Stimulated activated CD4-positive, alpha-beta T cell treated with anti-CD3 and anti-CD28 coated beads, Interleukin-12 subunit alpha, Interleukin-12 subunit beta, amount 100 ng/mL, for 4 hours (primary cell): ENCODE measurements around the gene LRRC8A.
A peak's percentile ranks its signal among the peaks of the same experiment; 100 is the strongest.

Source experiments
- DNase-seq: peaks from one replicate; pipeline ENCODE4 v3.0.0-alpha.2; 2020

Gene LRRC8A

DNA sequence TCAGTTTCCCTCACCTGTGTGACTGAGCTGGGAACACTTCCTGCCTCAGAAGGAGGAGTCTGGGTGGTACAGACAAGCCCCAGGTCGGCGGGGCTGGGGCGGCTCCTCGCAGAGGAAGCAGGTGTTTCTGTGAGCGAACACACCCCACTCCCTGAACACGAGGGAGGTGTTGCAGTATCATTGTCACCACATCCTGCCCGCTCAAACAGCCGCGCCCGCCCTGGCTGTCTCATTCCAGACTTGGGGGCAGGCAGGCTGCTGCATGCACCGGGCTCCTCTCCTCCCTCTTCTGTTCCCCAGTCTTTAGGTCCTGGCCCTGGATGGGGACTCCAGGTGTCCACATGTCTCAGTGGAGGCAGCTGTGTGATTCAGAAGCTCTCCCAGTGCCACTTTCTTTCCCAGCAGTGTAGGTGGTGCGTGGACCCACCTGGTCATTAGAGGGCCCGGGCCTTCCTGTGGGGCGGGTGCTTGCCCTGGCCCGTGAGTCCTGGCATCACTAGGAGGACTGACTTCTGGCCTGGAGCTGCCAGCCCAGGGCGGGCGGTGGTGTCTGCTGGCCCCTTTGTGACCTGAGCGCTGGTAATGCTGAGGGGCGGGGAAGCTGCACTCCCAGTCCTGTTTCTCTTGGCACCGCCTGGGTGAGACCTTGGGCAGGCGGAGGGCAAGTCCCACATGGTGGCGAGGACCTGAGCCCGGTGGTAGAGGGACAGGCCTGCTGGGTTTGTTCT lies 20.6 kb downstream of the LRRC8A start:
- DNase-seq, result peak; percentile 79

DNA sequence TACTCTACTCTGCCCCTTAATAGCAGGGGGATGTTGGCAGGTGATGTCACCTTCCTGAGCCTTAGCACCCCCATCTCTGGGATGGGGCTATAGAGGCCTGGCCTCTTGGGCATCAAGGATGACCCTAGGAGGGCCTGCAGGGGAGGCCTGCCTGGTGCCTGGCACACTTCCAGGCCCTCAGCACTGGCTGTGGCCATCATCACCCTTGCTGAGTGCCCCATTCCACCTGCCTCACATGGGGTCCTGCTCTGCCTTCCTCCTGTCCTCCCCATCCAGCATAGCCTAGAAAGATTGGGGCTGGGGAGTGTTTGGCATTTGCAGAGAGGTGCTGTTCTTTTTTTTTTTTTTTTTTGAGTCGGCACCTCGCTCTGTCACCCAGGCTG lies 21.1 kb downstream of the LRRC8A start:
- no peak for DNase-seq

DNA sequence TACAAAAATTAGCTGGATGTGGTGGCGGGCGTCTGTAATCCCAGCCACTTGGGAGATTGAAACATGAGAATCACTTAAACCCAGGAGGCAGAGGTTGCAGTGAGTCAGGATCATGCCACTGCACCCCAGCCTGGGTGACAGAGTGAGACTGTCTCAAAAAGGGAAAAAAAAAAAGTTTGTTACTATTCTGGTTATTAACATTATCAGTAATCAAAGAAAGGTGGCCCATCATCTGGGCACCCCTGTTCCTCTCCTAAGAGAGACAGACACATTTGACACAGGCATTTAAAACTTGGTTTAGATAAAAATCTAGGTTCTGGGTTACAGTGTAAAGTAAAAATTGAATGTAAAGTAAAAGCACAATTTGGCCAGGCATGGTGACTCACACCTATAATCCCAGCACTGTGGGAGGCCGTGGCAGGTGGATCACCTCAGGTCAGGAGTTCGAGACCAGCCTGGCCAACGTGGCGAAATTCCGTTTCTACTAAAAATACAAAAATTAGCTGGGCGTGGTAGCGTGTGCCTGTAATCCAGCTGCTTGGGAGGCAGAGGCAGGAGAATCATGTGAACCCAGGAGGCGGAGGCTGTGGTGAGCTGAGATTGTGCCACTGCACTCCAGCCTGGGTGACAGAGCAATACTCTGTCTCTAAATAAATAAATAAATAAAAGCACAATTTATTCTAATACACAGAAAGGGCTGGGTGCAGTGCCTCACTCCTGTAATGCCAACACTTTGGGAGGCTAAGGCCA lies 22.1 kb downstream of the LRRC8A start:
- DNase-seq, result no peak

DNA sequence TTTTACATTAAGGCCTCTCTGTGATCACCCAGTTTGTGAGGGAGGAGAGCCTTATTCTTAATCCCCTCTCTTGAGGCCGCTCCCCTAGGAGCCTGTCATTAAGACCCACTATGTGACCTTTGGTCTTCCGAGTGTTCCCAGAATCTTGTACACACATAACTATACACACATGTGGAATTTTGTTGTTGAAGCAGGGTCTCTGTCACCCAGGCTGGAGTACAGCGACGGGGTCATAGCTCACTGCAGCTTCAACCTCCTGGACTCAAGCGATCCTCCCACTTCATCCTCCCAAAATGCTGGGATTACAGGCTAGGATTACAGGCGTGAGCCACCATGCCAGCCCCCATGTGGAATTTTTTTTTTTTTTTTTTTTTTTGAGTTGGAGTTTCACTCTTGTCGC lies 24.0 kb downstream of the LRRC8A start:
- no peak for DNase-seq

DNA sequence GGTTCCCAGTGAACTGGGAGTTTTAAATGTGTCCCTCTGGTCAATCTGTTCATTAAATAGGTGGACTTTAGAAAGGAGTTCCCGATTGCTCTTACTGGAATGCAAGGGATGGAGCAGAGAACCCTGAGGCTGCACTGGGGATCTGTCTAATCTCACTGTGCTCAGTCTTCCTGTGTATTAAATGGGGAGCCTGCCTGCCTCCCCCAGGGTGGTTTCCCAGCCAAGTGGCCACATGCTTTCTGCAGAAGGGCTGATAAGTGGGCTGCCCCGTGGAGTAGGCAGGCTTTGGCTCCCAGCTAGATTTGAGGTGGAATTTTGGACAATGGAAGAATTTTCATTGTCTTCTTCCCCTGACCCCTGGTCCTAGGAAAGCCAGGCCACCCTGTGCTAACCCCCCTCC lies 24.8 kb downstream of the LRRC8A start:
- DNase-seq, result no peak

DNA sequence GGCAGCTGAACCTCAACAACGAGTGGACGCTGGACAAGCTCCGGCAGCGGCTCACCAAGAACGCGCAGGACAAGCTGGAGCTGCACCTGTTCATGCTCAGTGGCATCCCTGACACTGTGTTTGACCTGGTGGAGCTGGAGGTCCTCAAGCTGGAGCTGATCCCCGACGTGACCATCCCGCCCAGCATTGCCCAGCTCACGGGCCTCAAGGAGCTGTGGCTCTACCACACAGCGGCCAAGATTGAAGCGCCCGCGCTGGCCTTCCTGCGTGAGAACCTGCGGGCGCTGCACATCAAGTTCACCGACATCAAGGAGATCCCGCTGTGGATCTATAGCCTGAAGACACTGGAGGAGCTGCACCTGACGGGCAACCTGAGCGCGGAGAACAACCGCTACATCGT lies 26.4 kb downstream of the LRRC8A start:
- DNase-seq, result no peak

DNA sequence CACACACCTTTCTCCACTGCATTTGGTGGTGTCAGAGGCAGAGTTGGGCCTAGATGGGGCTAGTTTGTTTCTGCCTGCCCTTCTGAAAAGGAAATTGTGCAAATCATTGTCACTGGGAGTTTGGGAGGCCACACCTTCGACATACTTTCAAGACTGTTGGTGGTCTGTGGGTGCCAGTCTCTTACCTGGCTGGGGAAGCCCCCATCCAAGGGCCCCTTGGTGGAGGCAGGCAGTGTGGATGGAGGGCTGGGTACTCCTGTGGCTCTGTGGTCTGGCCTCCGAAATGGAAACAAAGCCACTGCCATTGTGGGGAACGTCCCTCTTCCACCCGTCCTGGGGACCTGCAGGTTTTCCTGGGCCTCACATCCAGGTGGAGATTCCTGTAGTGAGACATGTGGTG lies 27.9 kb downstream of the LRRC8A start:
- DNase-seq, result no peak

DNA sequence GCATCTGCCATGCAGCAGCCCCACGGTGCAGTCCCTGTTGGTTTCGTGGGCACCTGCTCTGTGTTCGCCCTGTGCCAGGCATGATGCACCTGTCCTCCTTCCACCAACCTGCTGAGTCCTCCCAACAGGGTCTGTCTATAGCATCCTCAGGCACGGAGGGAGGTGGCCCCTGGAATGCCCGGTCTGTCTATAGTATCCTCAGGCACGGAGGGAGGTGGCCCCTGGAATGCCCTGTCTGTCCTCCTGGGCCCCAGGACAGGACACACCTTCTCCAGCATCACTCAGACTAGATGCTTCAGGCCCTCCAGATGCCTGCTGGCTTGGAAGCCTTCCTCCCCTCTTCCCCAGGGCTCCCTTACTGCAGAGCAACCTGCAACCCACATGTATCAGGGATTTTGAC lies 29.0 kb downstream of the LRRC8A start:
- no peak for DNase-seq

DNA sequence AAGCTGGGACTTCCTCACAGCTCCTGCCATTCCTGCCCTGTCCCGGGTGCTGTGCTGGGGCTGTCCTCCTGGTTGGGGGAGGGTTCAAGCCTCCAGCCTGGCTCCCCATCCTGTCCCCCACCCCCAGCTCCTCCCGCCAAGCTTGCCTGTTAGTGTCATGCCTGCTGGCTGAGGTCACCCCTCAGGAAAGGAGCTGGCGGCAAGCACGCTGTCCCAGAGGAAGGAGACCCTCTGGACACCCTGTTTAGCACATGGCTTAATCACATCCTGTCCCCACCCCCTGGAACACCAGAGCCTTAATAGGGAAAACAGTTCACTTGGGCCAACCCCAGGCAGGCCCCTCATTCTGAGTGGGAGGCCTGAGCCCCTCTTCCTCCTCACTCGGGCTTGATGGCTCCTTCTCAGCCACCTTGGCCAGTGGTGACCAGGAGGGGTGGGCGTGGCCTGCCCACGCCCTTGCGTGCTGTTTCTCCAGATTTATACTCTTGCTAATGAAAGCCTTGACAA lies 29.6 kb downstream of the LRRC8A start:
- DNase-seq, result no peak

DNA sequence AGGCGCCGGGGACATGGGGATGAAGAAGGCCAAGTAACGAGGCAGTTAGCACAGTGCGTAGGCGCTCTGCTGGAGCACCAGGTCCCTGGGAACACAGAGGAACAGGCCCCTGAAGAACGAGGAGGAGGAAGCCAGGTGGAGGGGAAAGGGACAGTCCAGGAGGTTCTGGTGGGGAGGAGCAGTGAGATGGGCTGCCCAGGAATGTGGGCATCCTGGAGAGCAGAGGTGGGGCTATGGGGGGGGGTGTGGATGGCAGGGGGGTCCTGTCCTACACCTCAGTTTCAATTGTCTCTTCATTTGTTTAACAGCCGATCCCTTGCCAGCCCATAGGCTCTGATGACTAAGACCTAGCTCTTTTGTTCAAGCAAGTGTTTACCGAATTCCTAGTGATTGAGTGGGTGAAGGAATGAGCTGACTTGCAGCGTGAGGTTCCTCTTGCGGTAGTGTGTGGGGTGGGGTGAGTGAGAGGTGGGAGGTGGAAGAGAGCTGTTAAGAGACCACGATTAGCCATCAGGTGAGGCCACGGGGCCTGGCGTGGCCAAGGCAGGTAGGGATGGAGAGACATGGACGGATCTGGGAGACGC lies 30.4 kb downstream of the LRRC8A start:
- DNase-seq, result no peak

DNA sequence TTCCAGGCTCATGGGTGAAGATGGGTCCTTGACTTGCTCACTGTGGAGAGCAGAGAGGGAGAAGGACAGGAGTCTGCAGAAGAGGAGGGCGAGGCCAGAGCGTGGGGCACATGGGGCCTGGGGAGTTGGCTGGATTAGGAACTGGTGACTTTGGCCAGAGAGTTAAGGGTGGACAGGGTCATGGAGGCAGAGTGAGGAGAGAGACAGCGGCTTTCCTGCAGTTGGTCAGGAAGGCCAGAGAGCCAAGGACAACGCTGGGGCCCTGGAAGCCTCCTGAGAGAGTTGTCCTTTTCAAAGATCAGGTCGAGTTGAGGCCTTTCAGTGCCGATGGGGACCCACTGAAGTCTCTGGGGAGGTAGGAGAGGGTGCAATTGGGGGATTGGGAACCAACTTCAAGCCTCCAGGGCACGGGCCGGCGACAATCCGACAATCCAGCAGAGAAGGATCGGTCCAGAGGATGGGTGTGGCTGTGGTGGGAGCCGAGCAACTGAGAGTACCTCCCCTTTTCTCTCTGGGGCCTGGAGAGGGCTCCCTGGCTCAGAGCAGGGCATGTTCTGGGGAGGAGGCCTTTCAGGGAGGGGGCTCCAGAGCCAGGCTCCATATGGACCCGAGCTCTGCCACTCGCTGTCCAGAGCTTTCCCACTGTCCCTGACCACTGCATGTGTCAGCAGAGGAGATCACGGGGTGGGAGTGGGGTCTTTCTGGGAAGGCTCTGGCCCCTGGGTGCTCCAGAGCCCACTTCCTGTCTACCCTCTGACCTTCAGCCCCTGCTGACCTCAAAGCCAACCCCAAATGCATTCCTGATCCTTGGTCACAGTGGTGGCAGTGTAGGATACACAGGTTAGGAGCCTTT lies 31.3 kb downstream of the LRRC8A start:
- no peak for DNase-seq

DNA sequence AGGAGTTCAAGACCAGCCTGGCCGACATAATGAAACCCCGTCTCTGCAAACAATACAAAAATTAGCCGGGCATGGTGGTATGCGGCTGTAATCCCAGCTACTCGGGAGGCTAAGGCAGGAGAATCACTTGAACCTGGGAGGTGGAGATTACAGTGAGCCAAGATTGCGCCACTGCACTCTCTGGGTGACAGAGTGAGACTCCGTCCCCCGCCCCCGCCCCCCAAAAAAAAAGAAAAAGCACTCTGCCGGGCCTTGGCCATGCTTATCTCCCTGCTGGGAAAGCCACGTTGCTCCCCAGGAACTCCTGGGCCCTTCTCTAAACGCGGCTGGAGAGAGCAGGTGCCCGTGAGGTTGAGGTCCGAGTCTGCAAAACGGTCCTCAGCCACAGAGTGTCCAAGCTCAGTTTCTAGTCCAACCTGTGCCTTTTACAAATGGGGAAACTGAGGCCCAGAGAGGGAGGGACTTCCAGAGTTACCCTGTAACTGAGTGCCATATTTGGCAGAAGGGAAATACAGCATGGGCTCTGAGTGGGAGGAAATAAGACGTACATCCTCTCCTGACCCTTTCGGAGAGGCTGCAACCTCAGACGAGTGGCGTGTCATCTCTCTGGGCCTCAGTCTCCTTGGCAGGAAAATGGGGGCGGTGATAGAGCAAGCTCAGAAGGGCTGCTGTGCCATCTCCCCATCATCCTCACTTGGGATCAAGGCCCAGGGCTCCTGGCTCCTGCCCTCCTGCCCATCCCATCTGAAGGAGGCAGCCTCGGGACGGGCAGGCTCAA lies 32.3 kb downstream of the LRRC8A start:
- no peak for DNase-seq

DNA sequence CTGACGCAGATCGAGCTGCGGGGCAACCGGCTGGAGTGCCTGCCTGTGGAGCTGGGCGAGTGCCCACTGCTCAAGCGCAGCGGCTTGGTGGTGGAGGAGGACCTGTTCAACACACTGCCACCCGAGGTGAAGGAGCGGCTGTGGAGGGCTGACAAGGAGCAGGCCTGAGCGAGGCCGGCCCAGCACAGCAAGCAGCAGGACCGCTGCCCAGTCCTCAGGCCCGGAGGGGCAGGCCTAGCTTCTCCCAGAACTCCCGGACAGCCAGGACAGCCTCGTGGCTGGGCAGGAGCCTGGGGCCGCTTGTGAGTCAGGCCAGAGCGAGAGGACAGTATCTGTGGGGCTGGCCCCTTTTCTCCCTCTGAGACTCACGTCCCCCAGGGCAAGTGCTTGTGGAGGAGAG lies 34.3 kb downstream of the LRRC8A start:
- no peak for DNase-seq

DNA sequence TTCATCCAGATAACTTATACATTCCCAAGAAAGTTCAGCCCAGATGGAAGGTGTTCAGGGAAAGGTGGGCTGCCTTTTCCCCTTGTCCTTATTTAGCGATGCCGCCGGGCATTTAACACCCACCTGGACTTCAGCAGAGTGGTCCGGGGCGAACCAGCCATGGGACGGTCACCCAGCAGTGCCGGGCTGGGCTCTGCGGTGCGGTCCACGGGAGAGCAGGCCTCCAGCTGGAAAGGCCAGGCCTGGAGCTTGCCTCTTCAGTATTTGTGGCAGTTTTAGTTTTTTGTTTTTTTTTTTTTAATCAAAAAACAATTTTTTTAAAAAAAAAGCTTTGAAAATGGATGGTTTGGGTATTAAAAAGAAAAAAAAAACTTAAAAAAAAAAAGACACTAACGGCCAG lies 34.8 kb downstream of the LRRC8A start:
- DNase-seq, result no peak

DNA sequence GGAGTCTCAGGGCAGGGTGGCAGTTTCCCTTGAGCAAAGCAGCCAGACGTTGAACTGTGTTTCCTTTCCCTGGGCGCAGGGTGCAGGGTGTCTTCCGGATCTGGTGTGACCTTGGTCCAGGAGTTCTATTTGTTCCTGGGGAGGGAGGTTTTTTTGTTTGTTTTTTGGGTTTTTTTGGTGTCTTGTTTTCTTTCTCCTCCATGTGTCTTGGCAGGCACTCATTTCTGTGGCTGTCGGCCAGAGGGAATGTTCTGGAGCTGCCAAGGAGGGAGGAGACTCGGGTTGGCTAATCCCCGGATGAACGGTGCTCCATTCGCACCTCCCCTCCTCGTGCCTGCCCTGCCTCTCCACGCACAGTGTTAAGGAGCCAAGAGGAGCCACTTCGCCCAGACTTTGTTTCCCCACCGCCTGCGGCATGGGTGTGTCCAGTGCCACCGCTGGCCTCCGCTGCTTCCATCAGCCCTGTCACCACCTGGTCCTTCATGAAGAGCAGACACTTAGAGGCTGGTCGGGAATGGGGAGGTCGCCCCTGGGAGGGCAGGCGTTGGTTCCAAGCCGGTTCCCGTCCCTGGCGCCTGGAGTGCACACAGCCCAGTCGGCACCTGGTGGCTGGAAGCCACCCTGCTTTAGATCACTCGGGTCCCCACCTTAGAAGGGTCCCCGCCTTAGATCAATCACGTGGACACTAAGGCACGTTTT lies 35.4 kb downstream of the LRRC8A start:
- DNase-seq, result no peak

DNA sequence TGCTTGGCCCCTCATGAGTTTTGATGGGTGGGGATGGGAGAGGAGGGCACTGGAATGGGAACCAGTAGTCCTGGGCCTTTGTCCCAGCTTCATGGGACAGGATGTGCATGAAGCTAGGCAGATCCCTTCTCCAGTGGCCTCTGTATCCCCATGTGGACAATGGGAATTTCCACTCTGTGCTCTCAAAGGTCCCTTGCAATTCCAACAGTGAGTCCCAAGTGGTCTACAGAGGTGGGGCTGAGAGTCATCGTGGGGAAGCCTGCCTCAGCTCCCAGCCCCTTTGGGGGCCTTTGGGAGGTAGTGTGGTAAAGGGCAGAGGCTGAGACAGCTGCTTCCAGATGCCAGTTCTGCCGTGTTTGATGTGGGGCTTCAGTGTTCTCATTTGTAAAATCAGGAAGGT lies 37.0 kb downstream of the LRRC8A start:
- no peak for DNase-seq

DNA sequence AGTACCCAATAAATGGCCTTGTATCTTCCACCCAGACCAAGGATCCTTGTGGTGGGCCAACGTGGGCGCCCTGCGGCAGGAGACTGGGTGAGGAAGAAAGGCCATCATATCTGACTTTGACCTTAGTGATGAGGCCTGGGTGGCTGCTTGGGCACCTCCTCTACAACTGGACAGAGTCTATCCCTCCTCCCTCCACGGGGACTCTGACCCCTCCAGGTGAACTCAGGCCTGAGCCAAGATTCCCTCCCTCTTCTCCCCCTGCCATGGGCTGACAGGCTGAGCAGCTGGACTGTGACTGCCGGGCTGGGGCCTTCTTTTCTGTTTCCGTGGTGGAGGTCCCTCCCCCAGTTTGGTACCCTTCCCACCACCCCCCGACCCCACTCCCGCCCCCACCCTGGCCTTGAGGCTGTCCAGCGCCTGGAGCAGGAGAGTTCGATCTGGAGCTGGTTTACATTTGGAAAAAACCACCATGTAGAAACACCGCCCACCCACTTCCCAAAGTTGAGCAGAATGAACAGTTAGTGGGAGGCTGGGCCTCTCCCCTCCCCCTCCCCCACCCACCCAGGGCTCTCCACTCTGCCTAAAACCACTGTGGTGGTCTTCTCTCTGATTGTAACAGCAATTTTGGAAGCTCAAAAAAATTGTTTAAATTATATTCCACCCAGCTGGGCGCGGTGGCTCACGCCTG lies 37.6 kb downstream of the LRRC8A start:
- no peak for DNase-seq

DNA sequence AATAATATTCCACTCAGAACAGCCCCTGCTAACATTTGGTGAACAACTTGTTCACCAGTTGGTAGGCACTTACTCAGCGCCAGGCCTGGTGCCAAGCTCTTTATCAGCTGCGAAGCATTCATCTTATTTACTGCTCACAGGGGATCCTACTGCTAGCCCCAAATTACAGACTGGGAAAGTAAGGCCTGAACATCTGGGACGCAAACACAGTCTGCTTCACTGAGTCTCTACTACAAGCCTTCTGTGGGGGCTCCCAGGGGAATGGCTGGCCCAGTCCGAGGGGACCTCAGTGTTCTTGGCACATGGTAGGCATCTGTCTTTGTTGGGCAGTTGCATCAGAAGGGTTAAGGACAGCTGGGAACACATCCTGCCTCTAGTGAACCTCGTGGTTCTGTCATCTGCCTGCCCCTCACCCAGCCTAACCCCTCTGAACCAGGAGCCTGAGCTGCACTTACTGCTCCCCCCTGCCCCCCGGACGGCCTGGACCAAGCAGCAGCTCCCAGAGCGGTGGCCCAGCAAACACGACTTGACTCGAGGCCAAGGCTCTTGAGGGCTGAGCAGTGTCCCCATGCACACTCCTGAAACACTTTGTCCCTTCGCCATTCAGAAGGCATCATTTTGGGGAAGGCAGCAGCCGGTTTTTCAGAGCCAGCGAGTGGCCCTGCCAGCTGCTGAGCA lies 38.6 kb downstream of the LRRC8A start, which contains the start of gene PHYHD1:
PHYHD1 (plus strand) TSS at position 602 of the 678 bp plus-strand sequence. CDS start 1,342 bp downstream, outside the sequence.
- no peak for DNase-seq

DNA sequence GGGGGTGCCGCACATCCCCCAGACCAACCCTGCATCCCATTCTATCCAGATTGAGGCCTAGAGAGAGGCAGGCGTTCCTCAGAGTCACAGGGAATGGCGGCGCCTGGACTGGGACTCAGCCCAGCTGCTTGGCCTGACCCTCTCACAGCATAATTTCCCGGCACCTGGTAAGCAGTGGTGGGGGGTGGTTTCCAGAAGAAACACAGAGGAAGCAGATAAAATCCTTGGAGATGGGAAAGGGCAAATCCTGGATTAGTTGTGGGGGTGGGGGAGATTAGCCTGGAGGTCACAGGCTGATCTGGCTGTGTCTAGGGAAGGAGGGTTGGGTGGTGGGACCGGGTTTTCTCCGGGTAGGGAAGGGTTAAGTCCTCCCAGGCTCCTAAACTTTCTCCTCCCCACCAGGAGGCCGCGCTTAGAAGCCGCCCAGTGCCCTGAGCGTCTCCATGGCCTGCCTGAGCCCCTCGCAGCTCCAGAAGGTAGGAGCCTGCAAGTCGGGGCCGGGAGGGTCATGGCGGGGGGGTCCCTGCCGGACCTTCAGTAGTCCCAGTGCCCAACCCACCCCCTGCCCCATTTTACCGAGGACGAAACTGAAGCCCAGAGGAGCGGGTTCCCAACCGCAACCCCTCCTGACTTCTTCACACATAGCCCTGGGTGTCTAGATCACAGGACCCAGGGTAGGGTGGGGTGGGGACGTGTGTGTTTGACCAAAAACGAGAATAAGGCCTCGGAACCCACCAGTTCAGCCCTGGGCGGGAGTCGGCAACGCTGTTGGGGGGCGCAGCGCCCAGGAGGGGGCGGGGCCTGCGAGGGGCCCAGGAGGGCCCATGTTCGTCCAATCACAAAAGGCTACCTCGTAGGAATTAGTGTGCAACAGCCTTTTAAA lies 40.2 kb downstream of the LRRC8A start:
- DNase-seq, result no peak
